NCI-H1105 treated with DMSO at 0.1 percent for 48 hours (cell line): ENCODE measurements around the gene GPR32.
A peak's percentile ranks its signal among the peaks of the same experiment; 100 is the strongest.
"Not testable (repeated sequence)": the region's sequence is repeated elsewhere in the genome, so short reads cannot be mapped to it uniquely, and the experiment has no call there.

Experiments
- DNase-seq: peaks from one replicate; lab custom pipeline; 2025; lab: John Stamatoyannopoulos, UW

The GPR32 gene, protein sequence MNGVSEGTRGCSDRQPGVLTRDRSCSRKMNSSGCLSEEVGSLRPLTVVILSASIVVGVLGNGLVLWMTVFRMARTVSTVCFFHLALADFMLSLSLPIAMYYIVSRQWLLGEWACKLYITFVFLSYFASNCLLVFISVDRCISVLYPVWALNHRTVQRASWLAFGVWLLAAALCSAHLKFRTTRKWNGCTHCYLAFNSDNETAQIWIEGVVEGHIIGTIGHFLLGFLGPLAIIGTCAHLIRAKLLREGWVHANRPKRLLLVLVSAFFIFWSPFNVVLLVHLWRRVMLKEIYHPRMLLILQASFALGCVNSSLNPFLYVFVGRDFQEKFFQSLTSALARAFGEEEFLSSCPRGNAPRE

DNA sequence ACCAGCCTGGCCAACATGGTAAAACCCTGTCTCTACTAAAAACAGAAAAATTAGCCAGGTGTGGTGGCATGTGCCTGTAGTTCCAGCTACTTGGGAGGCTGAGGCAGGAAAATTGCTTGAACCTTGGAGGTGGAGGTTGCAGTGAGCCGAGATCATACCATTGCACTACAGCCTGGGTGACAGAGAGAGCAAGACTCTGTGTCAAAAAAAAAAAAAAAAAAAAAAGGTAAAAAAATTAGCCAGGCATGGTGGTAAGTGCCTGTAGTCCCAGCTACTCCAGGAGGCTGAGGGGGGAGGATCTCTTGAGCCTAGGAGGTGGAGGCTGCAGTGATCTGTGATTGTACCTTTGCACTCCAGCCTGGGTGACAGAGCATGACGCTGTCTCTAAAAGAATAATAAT lies at the start of gene GPR32:
Gene GPR32 (plus strand): TSS at position 301 of the 400 bp plus-strand sequence. CDS start 137 bp downstream, outside the sequence.
- DNase-seq: not testable (repeated sequence)

DNA sequence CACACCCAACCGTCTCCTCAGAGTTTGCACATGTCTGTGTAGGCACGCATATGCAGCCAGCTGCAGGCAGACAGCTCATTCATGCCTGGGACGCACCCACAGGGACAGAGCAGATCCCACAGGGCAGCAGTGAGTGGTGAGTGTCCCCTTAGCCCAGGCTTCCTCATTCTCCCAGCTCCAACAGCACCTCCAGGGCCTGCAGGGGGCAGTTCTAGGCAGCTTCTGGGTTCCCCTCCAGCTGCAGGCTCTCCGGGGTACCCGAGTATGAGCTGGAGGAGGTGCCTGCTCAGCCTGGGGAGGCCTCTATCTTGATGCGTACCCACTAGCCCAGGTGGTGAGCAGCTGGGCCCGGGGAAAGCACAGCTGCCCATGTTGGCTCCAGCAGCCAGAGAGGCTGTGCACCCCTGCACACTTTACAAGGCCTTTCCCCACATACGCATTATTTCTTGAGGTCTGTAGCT lies 49.3 kb upstream of the GPR32 start:
- DNase-seq: no peak

DNA sequence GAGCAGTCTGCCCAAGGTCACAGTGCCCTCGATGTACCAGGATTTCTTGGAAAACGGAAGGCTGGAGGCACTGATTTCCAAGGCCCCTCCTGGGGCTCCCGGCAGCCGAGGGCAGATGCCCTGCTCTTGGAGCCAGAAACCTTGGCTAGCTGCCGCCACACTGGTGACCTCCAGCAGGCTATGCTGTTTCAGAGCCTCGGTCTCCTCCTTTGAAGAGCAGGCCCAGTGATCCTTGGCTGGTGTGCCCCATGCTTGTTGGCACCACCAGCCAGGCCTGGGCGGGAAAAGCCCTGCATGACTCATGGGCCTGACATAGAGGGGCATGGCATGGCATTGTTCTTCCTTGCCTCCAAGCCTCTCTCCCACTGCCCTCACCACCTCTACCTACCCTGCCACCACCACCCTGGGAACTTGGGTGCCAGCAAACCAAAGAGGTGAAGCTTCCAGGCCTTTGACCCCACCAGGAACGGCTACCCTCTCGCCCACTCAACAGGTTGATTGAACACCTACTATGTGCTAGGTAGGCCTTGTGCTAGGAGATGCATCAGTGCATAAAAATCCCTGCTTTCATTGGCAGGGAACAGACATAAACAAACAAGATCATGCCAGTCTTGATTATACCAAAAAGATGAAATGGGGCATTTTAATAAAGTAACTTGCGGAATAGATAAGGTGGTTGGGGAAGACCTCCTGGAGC lies 48.7 kb upstream of the GPR32 start:
- no peak for DNase-seq

DNA sequence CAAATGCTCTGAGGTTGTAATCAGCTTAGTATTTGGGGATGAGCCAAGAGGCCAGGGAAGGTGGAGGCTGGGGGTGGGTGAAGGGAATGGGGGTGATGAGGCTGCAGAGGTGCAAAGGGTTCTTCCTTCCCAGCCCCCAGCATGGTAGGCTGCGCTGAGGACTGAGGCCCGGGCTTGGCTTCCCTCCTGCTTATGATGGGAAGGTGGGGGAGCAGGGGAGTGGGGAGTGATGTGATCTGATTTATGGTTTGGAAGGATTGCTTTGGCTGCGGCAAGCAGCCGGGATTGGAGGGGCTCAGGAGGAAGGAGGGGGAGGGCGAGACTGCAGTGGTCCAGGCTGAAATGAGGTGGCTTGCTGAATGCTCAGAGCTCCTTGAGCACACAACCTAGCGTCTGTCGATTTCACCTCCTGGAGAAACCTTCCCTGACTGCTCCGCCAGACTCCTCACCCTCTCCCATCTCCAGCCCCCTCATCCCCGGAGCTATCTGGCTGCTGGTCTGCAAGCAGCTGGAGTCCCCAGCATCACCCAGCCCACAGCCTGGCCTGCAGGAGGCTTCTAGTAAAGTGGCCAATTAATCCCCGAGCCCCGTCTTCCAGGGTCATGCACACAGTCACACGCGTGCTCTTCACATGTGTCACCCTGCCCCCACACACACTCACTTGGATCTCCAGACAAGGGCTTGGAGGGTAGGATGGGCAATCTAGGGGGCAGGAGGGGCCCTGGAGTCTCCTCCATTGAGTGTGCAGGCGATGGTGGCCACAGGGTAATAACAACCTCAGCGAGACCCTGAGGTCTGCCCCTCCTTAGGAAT lies 47.9 kb upstream of the GPR32 start:
- DNase-seq: no peak

DNA sequence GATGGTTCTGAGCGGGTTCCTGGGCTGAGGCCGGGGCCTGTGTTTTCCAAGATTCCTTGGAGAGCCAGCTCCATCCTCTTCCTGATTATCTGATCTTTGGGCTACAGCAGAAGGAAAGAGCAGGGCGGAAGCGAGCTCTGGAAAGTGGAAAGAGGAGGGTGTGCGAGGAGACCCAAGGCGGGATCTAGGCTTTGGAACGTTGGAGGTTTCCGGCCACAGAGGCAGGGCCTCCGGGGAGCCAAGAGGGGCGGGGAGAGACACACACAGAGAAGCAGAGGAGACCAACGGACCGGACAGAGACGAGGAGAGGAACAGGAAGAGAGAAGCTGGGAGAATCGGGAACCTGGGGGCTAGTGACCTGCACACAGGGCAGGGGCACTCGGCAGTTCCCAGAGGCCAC lies 47.2 kb upstream of the GPR32 start, which contains the start of gene CLEC11A:
Gene CLEC11A (plus strand): TSS at position 296 of the 400 bp plus-strand sequence. CDS start 162 bp downstream, outside the sequence.
- DNase-seq: no peak

DNA sequence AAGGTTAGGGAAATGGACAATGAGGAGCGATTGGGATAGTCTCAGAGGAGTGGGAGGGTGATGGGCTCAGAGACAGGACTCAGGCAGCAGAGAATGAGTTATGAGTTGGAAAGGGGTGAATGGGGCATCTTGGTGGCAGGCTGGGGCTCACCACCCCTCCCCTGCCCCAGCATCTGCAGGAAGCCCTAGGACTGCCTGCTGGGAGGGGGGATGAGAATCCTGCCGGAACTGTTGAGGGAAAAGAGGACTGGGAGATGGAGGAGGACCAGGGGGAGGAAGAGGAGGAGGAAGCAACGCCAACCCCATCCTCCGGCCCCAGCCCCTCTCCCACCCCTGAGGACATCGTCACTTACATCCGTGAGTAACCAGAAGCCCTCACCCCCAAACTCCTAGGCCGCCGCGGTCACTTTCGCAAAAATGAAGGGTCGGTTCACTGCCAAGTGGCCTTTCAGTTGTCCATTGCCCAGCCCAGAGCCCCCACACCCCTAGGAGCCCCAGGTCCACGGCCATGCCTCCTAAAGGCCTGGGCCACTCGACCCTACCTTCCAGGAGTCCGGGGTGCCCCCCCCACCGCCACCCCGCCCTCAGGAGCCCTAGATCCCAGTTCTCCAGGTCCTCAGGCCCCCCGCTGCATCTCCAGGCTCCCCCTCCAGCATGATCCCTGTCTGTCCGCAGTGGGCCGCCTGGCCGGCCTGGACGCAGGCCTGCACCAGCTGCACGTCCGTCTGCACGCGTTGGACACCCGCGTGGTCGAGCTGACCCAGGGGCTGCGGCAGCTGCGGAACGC lies 46.3 kb upstream of the GPR32 start:
- DNase-seq: no peak

DNA sequence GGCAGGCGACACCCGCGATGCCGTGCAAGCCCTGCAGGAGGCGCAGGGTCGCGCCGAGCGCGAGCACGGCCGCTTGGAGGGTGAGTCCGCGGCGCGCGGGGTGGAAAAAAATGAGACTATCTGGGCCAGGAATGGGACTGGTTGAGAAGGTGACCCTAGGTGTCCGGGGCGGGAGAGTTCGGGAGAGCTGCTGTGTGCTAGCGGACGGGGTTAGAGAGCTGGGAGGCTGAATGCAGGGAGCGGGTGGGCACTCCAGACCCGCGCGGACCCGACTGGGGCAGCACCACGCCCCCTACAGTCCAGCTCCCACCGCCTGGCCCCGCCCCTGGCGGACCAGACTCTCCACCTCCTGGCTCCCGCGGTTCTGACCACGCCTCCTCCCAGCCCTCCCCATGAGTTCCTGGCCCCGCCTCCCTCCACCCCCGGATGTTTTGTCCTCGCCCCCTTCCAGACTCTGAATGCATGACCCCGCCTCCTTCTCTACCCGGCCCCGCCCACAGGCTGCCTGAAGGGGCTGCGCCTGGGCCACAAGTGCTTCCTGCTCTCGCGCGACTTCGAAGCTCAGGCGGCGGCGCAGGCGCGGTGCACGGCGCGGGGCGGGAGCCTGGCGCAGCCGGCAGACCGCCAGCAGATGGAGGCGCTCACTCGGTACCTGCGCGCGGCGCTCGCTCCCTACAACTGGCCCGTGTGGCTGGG lies 45.6 kb upstream of the GPR32 start:
- peak; percentile 91 for DNase-seq

DNA sequence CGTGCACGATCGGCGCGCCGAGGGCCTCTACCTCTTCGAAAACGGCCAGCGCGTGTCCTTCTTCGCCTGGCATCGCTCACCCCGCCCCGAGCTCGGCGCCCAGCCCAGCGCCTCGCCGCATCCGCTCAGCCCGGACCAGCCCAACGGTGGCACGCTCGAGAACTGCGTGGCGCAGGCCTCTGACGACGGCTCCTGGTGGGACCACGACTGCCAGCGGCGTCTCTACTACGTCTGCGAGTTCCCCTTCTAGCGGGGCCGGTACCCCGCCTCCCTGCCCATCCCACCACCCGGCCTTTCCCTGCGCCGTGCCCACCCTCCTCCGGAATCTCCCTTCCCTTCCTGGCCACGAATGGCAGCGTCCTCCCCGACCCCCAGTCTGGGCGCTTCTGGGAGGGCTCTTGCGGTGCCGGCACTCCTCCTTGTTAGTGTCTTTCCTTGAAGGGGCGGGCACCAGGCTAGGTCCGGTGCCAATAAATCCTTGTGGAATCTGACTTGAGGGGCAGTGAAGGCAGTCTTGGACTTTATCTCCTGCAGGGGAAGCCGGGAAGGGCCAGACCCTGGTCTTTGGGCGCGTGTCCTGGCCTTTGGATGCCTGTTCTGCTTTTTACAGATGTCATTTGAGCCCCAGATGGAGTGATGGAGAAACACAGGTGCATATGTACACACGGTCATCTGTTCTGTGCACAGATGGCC lies 44.9 kb upstream of the GPR32 start:
- no peak for DNase-seq

DNA sequence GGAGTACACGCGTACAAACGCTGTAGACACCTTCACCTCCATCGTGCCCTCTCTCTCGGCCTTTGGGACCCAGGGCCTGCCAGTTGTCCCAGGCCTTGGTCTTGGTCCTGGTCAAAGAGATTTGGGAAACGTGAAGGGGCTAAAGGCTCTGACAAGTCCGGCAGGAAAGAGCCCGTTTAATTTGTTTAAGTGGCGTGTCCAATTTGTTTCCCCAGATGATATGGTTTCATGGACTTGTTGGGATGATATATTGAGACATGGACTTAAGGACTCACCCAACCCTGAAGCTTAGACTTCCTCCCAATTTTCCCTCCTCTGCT lies 44.4 kb upstream of the GPR32 start:
- DNase-seq: no peak

DNA sequence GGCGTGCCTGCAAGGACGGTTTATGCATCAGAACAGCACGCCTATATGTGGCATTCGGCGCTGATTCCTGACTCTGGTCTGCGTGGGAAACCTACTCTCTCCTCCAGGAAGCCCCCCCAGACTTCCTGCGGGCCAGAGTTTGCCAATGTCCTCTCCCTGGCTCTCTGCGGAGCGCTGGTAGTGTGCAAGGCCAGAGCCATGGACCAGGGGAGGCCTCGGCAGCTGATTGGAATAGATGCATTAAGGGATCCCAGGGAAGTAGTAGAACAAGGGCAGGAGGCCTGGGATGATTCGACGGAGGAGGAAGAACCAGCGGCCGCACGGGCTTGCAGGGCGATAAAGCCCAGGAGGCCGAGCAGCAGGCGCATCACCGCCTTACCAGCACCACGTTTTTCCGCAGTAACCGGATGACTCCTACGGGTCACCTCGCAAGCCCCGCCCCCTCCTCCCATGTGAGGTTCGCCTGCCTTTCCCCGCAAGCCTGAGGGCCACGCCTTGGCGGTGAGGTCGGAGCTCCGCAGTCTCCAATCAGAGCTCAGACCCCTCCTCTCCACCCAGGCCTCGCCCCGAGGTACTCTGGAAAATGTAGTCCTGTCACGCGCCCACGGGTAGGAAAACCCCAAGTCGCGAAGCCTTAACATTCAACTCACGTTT lies 42.1 kb upstream of the GPR32 start:
- DNase-seq: no peak

DNA sequence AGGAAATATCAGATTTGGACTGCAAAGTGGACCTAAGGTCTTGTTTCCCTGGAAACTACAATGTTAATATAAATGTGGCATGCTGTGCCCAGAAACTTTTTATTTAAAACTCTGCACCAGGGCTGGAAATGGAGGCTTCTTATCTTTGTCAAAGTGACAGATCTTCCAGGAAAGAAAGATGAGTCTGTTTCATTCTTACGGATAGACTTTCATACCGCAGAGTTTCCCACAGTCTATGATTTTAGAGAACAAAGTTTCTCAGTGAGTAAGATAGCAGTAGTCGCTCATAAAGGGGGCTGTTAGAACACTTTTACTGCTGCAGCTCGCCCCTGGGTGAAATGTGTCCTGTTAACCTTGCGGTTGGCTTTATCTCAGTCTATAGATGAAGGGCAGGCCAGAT lies 40.4 kb upstream of the GPR32 start:
- DNase-seq: no peak

DNA sequence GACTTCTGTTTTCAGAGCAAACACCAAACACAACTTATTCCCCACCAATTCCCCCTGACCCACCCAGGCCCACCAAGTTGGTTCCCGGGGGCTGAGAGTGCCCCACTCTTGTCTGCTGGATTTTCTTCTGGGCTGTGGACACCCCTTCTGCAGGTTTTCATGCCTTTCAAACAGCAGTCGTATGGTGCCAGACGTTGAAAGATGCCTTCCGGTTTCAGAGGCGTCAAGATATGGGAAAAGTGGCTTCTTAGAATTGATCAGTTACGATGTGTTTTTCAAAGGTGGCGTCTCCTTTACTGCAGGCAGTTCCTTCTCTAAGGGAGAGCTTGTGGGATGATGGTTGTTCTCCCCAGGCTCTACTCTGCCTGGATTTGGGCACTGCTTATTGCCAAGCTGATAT lies 34.4 kb upstream of the GPR32 start:
- DNase-seq: no peak

DNA sequence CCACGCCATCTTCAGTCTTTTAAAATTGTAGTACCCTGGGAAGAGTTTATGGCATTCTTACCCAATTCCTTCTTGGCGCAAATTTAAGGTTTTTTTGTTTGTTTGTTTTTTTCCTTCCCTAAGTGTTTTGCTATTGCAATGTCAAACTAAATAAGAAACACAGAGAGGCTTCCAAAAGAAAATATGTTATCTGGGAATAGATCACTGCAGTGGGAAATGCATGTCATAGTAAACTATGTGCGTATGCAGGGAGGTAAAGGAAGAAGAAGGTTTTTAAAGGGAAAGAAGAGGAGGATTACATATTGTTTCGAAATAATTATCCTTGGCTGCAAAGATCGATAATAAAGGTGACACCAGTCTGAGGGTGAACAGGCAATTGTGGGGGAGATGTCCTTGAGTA lies 33.9 kb upstream of the GPR32 start:
- no peak for DNase-seq

DNA sequence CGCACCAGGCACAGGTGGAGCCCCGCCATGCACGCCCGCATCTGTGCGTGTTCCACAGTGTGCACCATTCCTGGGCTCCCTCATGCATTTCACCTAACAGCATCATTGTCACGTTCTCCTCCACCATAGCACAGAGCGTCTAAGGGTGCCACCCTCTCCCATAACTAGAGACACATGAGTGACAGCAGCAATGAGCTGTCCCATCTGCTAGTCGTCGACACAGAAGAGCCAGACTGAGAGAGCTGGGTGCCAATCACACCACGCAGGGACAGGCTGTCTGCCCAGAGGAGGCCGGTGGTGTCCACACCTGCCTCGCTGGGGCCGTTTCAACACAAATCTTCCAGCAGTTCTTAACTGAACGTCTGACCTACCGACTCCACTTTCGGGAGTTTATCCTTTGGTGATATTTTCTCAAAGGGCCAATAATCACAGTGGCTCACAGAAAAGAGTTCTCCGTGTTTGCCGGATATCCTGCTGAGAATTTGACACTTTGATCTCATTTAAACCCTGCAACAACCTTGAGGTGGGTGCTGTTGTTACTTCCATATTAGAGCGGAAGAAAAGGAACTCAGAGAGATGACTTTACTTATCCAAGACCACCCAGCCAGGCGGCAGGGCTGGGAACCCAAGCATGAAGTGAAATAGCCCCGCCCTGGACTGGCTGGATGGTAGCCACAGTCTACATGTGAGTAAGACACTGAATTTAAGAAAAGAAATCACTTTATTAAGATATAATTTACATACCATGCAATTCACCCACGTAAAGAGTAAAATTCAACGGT lies 30.9 kb upstream of the GPR32 start:
- DNase-seq: no peak

DNA sequence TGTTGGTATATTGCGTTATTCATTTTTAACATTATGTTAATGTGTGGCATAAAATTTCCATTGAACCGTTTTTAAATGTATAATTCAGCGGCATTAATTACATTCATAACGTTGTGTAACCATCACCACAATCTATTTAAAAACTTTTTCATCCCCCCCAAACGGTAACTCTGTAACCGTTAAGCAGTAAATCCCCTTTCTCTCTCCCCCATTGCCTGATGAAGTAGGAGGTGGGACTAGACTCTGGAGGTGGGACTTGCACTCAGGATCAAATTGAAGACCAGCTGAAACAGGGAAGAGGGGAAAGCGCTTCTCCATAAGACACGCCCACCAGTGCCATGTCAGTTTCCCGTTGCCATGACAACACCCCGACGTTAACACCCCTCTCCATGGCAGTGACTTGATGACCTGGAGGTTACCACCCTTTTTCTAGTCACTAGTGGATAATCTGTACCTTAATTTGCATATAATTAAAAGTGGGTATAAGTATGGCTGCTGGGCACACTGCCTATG lies 30.3 kb upstream of the GPR32 start:
- DNase-seq: no peak

DNA sequence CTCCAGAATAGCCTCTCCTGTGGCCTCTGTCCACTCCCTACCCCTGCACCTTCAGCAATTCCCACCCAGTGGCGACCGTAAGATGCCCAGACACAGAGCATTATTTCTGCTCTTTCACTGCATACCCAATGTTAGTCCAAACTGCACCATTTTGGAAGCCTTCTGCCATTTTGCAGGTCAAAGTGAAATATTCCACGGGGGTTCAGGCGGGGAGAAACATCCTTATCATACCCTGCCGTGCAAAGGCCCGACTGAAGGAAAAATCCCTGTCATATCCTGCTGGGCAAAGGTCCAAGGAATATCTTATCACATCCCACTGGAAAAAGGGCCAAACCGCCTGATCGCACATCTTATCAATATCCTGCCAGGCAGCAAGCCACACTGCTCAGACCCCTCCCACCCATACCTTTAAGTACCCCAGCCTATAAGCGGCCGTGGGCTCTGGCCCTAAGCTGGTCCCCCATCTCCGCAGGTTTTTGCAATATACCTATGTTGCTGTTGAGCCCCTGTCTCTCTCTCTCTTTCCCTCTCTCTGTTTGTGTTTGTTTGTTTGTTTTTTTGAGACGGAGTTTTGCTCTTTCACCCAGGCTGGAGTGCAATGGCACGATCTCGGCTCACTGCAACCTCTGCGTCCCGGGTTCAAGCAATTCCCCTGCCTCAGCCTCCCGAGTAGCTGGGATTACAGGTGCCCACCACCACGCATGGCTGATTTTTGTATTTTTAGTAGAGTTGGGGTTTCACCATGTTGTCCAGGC lies 28.9 kb upstream of the GPR32 start:
- DNase-seq: no peak

DNA sequence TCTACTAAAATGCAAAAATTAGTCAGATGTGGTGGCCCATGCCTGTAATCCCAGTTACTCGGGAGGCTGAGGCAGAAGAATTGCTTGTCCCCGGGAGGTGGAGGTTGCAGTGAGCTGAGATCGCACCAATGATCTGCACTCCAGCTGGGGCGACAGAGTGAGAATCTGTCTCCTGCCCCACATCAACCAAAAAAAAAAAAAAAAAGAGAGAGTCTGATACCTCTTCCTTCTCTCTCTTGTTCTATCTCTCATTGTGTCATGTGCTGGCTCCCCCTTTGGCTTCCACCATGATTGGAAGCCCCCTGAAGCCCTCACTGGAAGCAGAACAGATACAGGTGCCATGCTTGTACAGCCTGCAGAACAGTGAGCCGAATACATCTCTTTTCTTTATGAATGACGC lies 26.7 kb upstream of the GPR32 start:
- no peak for DNase-seq

DNA sequence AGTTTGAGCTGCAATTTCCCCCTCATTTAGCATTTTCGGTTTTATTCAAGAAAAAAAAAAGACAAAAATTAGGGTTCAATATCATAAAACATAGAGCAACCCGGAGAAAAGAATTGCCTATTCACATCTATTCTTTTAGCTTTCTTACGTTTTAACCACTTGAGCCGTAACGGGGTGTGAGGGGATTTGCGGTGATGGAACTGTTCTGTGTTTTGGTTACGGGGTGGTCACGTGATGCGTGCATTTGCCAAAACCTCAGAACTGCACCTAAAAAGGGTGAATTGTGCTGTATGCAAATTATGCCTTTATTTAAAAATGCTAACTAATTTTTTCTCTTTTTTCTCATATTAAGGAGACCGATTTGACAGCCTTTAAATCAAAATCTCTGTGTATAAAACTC lies 25.0 kb upstream of the GPR32 start:
- DNase-seq: no peak
